ENCODE results near the gene STPG3.

- TF ChIP-seq CTCF (IDR thresholded peaks at IDR 0.05) (no peak), EP300 (IDR thresholded peaks at IDR 0.05) (no peak), POLR2A (IDR thresholded peaks at IDR 0.05) (no peak), POLR2AphosphoS5 (IDR thresholded peaks at IDR 0.05) (peak in 1 of 3 donors; percentile 42)
These were observed 25.6 kb downstream of the STPG3 start for GRCh38 chr9:137276473-137277328.

Data from stomach (tissue), 4 donors.